Activated T-cell treated with anti-CD3 and anti-CD28 coated beads, Interleukin-2, amount 50 U/mL, for 4 hours (primary cell): Measurements from ENCODE around the gene SQSTM1. TPM values are rescaled to one million over a fixed set of nuclear protein-coding genes. Genes with fewer than 3 reads are reported as not detected.

Experiments
- ATAC-seq, 2 donors: fragments of 200-7000 bp; cut with Tn5 transposase; one replicate each; pipeline ENCODE4 v1.10.0; 2021
- DNase-seq: peaks from one replicate; pipeline ENCODE4 v3.0.0-alpha.2; 2020
- H3K27me3 Mint-ChIP-seq: one replicate; pipeline ENCODE4 v1.8.0; 2021; ENCODE audit warnings: low read depth, mixed read lengths
- H3K36me3 Mint-ChIP-seq: one replicate; pipeline ENCODE4 v1.8.0; 2022; ENCODE audit warnings: mixed read lengths; ENCODE audit not compliant: insufficient read depth
- H3K4me1 Mint-ChIP-seq: one replicate; pipeline ENCODE4 v1.8.0; 2021; ENCODE audit warnings: low read depth, mixed read lengths
- H3K4me3 Mint-ChIP-seq: one replicate; pipeline ENCODE4 v1.8.0; 2021; ENCODE audit warnings: mild to moderate bottlenecking, moderate library complexity, mixed read lengths
- H3K9me3 Mint-ChIP-seq: one replicate; pipeline ENCODE4 v1.8.0; 2021; ENCODE audit warnings: mixed read lengths
- total RNA-seq, 3 donors: library from RNA; stranded (reverse); gene quantifications; one replicate each; pipeline ENCODE4 v1.2.1, GENCODE V29; 2021

SQSTM1 gene
- total RNA-seq, result 100 to 1,000 TPM; 109 to 141 (median 111) TPM

DNA sequence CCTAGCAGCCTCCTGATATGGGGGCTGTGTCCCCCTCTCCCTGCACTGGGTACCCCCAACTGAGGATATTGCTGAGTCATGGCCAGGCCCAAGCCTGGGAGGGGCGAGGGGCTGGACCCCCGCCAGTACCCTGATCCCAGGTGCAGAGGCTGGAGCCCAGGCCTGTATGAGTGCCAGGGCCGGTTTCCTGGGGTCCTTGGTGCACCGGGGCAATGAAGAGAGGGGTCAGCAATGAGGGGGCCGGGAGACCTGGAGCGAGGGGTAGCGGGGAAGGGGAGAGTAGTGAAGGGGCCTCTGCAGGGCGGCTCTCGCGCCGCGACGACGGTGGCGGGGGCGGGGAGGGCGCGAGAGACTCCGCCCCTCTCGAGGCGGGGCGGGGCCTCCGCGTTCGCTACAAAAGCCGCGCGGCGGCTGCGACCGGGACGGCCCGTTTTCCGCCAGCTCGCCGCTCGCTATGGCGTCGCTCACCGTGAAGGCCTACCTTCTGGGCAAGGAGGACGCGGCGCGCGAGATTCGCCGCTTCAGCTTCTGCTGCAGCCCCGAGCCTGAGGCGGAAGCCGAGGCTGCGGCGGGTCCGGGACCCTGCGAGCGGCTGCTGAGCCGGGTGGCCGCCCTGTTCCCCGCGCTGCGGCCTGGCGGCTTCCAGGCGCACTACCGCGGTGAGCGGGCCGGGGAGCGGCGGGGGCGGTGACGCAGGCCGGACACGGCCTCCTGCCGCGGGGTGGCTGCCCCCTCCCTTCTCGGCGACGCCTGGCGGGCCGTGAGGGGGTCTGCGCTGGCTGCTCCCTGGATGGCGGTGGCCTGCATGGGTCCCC, at the start of gene SQSTM1:
Gene SQSTM1 (plus strand): TSS at position 423 of the 815 bp plus-strand sequence. CDS start 32 bp downstream, at position 455.
- ATAC-seq (peak; percentile 64 to 69), DNase-seq (peak; percentile 81)
- peaks cover 16% of the 10 kb centered on the region for H3K36me3 Mint-ChIP-seq
- peaks cover 1% of the 10 kb centered on the region for H3K27me3 Mint-ChIP-seq
- H3K4me3 Mint-ChIP-seq, result peak within 1 kb of the TSS; percentile 92
- peaks cover 50% of the 10 kb centered on the region for H3K4me1 Mint-ChIP-seq
- no peaks in the 10 kb centered on the region for H3K9me3 Mint-ChIP-seq

DNA sequence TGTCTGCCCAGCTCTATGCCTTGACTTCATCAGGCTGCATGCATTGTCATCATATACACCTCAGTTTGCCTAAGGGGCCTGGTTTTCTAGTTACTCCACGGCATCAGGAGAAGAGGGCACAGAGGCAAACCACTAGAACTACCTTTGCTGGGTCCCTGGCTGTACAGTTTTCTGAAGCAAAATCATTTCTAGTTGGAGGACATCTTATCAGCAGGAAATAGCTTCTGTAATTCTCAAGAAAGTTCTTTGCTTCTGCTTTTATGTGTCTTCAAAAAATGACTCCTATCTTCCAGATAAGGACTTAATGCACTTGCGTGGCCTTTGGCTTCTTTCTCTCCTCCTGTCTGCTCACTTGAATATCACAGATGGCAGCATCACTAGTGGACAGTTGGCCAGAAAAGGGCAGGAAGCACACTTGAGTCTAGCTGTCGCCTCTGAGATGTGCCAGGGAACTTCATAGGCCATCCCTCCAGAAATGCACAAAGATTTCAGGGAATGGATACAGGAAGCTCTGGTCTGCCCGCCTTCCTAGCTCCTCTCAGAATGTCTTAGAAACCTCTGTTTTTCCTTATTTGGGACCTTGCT, 49.3 kb upstream of the SQSTM1 start:
- peaks cover 39% of the 10 kb centered on the region for H3K36me3 Mint-ChIP-seq
- H3K4me3 Mint-ChIP-seq, result no peak overlapping the region
- ATAC-seq (no peak), DNase-seq (no peak)
- no peaks in the 10 kb centered on the region for H3K9me3 Mint-ChIP-seq
- no peaks in the 10 kb centered on the region for H3K4me1 Mint-ChIP-seq
- H3K27me3 Mint-ChIP-seq, result no peaks in the 10 kb centered on the region

DNA sequence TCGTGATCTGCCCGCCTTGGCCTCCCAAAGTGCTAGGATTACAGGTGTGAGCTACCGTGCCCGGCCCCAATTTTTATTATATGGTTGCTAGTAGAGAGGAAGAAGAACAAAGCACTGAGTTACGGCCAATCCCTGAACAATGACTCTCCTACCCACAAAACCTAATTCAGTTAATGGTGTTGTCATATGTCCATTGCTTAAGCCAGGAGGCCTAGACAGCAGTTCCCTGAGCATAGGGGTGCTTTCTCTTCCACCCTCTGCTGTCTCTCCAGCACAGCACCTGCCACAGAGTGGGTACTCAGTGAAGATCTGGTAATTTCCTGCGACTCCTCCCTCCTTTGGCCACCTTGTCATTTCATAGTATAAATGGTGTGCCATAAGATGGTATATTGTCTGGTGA, 48.4 kb upstream of the SQSTM1 start:
- ATAC-seq, result no peak
- H3K4me3 Mint-ChIP-seq, result no peak overlapping the region

DNA sequence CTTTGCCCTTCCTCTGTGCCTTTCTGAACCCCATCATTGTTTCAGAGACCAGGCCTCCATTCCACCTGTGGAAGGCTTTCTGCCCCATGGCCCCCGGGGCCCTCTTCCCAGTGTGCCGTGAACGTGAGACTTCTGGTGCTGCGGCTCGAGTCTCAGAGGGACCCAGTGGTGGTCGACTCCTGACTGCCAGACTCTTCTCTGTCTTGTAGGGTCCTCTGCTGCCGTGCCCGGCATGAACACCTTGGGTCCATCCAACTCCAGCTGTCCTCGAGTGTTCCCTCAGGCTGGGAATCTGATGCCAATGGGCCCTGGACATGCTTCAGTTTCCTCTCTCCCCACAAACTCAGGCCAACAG, 47.0 kb upstream of the SQSTM1 start:
- no peaks in the 10 kb centered on the region for H3K27me3 Mint-ChIP-seq
- ATAC-seq, result no peak
- no peaks in the 10 kb centered on the region for H3K4me1 Mint-ChIP-seq
- DNase-seq, result no peak
- H3K4me3 Mint-ChIP-seq, result no peak overlapping the region
- H3K36me3 Mint-ChIP-seq, result peaks cover 40% of the 10 kb centered on the region
- no peaks in the 10 kb centered on the region for H3K9me3 Mint-ChIP-seq

More for the DNA sequence above, 48.4 kb upstream of the SQSTM1 start:
- Mint-ChIP-seq H3K27me3 (no peaks in the 10 kb centered on the region), H3K4me1 (no peaks in the 10 kb centered on the region), H3K9me3 (no peaks in the 10 kb centered on the region), H3K36me3 (peaks cover 37% of the 10 kb centered on the region)
- no peak for DNase-seq

DNA sequence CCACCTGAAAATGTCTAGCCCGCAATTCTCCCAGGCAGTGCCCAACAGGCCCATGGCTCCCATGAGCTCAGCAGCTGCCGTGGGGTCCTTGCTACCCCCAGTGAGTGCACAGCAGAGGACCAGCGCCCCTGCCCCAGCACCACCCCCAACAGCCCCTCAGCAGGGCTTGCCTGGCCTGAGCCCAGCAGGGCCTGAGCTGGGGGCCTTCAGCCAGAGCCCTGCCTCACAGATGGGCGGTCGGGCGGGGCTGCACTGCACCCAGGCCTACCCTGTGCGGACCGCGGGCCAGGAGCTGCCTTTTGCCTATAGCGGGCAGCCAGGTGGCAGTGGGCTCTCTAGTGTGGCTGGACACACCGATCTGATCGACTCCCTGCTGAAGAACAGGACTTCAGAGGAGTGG, 46.3 kb upstream of the SQSTM1 start:
- Mint-ChIP-seq H3K9me3 (no peaks in the 10 kb centered on the region), H3K36me3 (peaks cover 35% of the 10 kb centered on the region), H3K27me3 (no peaks in the 10 kb centered on the region), H3K4me1 (no peaks in the 10 kb centered on the region), H3K4me3 (no peak overlapping the region)
- DNase-seq (no peak), ATAC-seq (no peak)

DNA sequence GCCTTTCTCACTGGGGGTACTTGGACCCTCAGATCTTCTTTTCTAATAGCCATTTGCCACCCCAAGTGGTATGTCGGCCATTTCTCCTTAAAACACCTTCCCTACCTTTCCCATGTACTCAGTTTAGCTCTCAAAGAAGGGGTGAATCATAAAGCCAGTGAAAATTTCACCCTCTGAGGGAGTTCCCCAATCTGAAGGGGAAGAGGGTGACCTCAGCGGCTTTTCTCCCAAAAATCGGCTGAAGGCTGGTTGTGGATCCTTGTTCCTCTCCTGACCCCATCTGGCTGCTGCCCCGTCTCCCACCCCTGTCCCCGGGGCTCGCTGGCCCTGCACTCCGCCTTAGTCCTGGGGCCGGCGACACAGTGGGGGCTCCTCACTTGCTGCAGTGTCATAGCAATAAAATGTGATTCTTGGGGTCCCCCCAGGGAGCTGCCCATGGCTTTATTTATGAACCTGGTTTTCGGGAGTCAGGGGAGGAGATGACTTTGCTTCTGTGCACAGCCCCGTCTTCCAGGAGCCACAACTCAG, 44.2 kb upstream of the SQSTM1 start:
- no peaks in the 10 kb centered on the region for H3K27me3 Mint-ChIP-seq
- H3K4me1 Mint-ChIP-seq, result no peaks in the 10 kb centered on the region
- H3K4me3 Mint-ChIP-seq, result no peak overlapping the region
- no peak for DNase-seq
- no peak for ATAC-seq
- H3K9me3 Mint-ChIP-seq, result no peaks in the 10 kb centered on the region
- peaks cover 34% of the 10 kb centered on the region for H3K36me3 Mint-ChIP-seq

DNA sequence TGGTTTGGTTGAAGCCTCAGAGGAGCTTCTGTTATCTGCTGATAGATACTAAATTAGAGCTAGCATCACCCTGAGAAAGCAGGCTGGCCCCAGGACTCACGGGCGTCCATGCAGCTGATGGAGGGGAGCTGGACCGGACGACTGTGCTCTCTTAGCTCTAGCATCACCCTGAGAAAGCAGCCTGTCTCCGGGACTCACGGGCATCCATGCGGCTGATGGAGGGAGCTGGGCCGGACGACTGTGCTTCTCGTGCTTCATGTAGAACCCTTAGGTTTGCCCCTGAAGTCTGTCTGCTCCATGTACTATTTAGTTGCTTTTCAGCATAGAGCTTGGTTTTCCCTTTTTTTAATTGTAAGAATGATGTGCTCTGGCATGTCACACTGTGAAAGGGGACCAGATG, 43.2 kb upstream of the SQSTM1 start:
- no peak for ATAC-seq
- DNase-seq, result no peak
- H3K36me3 Mint-ChIP-seq, result peaks cover 33% of the 10 kb centered on the region
- H3K9me3 Mint-ChIP-seq, result no peaks in the 10 kb centered on the region
- H3K4me3 Mint-ChIP-seq, result no peak overlapping the region
- no peaks in the 10 kb centered on the region for H3K4me1 Mint-ChIP-seq
- no peaks in the 10 kb centered on the region for H3K27me3 Mint-ChIP-seq

DNA sequence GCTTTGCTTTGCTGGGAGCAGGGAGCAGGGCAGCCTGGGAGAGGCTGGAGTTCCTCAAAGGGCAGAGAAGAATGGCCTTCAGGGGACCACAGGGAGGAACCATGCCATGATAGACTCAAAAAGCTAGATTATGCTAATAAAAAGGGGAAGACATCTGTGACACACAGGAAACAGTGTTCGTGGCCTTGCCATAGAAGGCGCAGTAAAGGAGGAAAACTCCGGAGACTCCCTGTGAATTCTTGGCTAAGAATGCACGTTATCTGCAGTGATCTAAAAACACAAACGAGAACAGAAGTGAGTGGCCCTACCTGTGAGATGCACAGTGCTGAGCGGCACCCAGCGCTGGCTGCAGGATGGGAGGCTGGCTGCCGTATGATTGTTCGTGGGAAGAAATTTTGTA, 42.8 kb upstream of the SQSTM1 start:
- Mint-ChIP-seq H3K4me3 (no peak overlapping the region), H3K27me3 (no peaks in the 10 kb centered on the region), H3K4me1 (no peaks in the 10 kb centered on the region), H3K9me3 (no peaks in the 10 kb centered on the region), H3K36me3 (peaks cover 31% of the 10 kb centered on the region)
- DNase-seq (no peak), ATAC-seq (no peak)

DNA sequence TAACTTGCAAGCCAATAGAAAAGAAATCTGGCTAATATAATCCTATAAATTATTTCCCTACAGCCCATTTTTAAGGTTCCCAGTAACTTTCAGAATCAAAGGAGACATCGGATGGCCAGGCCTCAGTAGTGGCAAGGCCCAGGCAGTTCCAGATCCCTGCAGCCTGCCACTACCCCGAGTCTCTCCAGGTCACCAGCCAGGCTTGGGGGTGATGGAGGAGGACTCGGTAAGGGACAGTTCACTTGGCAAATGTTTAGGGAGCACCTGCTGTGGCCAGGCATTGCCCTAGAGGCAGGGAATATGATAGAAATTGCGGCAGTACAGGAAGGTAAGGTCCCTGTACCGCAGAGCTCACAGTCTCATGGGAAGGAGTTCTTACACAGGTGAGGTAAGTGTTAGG, 42.1 kb upstream of the SQSTM1 start:
- H3K4me3 Mint-ChIP-seq, result no peak overlapping the region
- H3K36me3 Mint-ChIP-seq, result peaks cover 24% of the 10 kb centered on the region
- no peaks in the 10 kb centered on the region for H3K9me3 Mint-ChIP-seq
- H3K4me1 Mint-ChIP-seq, result no peaks in the 10 kb centered on the region
- no peaks in the 10 kb centered on the region for H3K27me3 Mint-ChIP-seq
- ATAC-seq (no peak), DNase-seq (no peak)

DNA sequence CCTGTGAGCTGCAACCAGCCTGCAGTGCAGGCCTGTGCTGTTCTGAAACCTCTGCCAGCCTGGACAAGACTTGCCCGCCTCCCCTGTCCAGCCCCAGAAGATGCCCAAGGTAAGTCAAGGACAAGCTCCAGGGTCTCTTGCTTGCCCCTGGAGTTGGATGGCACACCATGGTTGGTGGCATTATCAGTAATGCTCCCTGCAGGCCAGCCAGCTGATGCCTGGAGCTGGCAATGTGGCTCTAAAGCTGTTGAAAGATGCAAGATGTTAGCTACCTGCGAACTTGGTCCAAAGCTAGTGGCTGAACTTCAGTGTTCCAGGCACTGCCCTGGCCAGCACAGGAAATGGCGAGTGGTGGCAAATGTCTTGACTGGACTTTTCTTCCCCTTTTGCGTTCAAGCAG, 40.9 kb upstream of the SQSTM1 start:
- DNase-seq (no peak), ATAC-seq (no peak)
- H3K36me3 Mint-ChIP-seq, result peaks cover 19% of the 10 kb centered on the region
- H3K27me3 Mint-ChIP-seq, result no peaks in the 10 kb centered on the region
- H3K9me3 Mint-ChIP-seq, result no peaks in the 10 kb centered on the region
- no peak overlapping the region for H3K4me3 Mint-ChIP-seq
- H3K4me1 Mint-ChIP-seq, result no peaks in the 10 kb centered on the region

DNA sequence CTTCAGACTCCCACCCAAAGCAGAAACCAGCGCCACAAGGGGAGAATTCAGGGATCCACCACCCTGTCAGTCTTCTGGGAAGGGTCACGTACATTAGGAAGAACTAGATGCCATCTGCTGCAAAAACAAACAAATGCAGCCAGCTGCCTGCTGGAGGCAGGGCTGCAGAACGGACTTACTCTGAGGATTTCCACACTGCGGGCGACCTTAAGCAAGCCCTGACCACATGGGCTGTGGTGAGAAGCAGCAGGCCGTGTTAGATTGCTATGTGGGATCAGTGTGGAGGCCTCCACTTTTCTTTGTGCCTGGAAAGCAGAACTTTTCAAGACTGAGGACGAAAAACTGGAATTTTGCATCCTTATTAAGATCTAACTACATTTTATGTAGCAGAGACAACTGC, 40.3 kb upstream of the SQSTM1 start:
- H3K27me3 Mint-ChIP-seq, result no peaks in the 10 kb centered on the region
- DNase-seq (no peak), ATAC-seq (no peak)

DNA sequence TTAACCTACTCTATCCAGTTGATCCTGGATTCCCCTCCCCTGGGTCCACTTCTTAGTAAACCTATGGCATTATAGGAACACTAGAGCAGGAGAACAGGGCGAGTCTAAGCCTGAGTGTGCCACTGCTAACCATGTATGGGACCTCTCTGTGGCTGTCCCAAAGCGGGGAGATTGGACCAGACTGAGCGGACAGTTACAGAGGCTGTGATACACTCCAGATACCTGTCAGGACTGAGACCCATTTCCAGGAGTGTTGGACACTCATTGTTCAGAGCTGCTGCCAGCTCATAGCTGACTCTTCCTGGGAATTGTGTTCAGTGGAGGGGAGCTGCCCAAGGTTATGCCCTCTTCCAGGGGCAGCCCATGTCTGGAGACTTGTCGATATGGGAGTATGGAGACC, 38.9 kb upstream of the SQSTM1 start:
- Mint-ChIP-seq H3K4me1 (no peaks in the 10 kb centered on the region), H3K27me3 (no peaks in the 10 kb centered on the region), H3K9me3 (no peaks in the 10 kb centered on the region), H3K4me3 (no peak overlapping the region), H3K36me3 (peaks cover 12% of the 10 kb centered on the region)
- ATAC-seq (no peak), DNase-seq (no peak)

More for the DNA sequence above, 40.3 kb upstream of the SQSTM1 start:
- Mint-ChIP-seq H3K4me3 (no peak overlapping the region), H3K36me3 (peaks cover 19% of the 10 kb centered on the region), H3K9me3 (no peaks in the 10 kb centered on the region), H3K4me1 (no peaks in the 10 kb centered on the region)

DNA sequence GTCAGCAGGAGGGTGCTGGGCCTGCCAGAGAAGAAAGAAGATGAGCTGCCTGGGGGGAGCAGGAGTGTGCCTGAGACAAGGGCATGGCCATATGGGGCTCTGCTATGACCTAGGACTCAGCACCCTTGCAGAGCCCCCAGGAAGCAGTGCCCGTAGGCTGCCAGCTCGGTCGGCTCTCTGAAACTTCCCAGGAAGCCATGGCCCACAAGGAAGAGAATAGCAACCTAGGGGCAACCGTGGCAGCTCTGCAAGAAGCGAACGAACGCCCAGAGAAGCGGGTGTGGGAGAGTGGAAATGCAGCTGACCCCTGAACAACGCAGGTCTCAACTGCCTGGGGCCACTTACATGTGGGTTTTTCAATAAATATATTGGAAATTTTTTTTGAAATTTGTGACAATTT, 37.6 kb upstream of the SQSTM1 start:
- no peak overlapping the region for H3K4me3 Mint-ChIP-seq
- H3K27me3 Mint-ChIP-seq, result no peaks in the 10 kb centered on the region
- no peak for DNase-seq
- no peaks in the 10 kb centered on the region for H3K9me3 Mint-ChIP-seq
- ATAC-seq, result no peak
- no peaks in the 10 kb centered on the region for H3K4me1 Mint-ChIP-seq
- H3K36me3 Mint-ChIP-seq, result peaks cover 6% of the 10 kb centered on the region

DNA sequence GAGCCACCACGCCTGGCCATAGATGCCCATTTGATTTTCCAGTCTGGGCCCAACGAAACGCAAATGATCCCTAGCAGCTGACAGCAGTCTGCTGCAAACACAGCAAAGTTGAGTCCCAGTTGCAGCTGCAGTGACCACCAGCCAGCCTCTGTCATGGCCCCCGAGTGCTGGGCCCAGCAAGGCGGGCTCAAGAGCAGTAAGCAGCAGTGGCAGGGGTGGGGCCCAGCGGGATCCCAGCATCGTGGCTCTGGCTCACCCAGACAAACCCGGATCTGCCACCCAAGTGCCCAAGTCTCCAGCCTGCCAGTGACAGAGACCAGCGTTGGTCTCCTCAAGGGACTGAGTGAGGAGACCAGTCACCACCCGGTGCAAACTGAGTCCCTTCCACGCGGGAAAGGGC, 33.8 kb upstream of the SQSTM1 start:
- Mint-ChIP-seq H3K4me1 (no peaks in the 10 kb centered on the region), H3K4me3 (no peak overlapping the region), H3K27me3 (no peaks in the 10 kb centered on the region), H3K36me3 (no peaks in the 10 kb centered on the region), H3K9me3 (no peaks in the 10 kb centered on the region)
- ATAC-seq, result no peak
- DNase-seq, result no peak

DNA sequence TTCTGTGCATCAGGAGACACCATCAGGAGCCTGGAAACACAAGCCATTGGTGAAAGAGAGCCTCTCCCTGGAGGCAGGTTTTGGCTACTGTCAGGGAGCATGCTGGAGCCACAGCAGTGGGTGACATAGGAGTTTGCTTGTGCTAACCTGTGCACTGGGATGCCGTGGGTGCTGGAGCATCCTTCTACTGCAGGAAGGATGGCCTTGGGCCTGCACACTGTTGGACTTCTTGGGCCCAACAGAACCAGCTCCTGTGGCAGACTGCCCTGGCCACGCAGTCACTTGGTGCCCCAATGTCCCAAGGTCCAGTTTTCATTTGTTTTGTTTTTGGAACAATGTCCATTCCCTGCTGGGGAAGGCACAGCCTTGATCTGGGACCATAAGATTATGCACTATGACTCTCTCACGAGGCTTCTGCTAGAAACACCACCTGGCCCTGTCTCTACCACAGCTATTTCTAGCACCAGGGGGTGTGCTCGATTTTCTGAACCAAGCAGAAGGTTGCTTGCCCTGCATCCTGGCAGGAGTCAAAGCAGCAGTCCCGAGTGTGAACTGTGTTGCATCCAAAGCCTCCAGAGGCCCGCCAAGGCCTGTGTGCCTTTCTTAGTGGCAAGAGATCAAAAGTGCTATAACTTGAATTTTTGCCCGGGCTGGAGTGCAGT, 32.4 kb upstream of the SQSTM1 start:
- Mint-ChIP-seq H3K36me3 (no peaks in the 10 kb centered on the region), H3K27me3 (no peaks in the 10 kb centered on the region), H3K4me1 (peaks cover 3% of the 10 kb centered on the region), H3K9me3 (no peaks in the 10 kb centered on the region), H3K4me3 (no peak overlapping the region)
- ATAC-seq, result no peak
- DNase-seq, result no peak
